ENCODE data around the gene ARHGAP28. TPM values are rescaled to one million over a fixed set of nuclear protein-coding genes. Genes with fewer than 3 reads are reported as not detected.

The ARHGAP28 gene
- total and polyA plus RNA-seq, 2 of the 13 experiments (the other 11 are each of a cell fraction or from before 2014, with no cell fraction given): not detected

GRCh38 chr18:6886797-6887330, 157.3 kb downstream of the ARHGAP28 start:
- no TSS peak for BruUV-seq (replicated peaks)

More at GRCh38 chr18:6886797-6887330, 157.3 kb downstream of the ARHGAP28 start:
- H3K4me2 ChIP-seq (ENCODE audit: low read depth, low read length): no peak overlapping the region
- in situ Hi-C loops (cut with HindIII; ENCODE audit: extremely low pct_ligation_motif_present, low pct_unique_long_range_greater_than_20kb) (loop anchor here (5.0 to 25.0 kb wide), 3 partner anchors 345 to 1275 kb away; partner anchors contain the start of gene TMEM200C), intact Hi-C loops (cut with micrococcal nuclease; ENCODE audit: unreplicated experiment) (loop anchor here (5.0 kb wide), 3 partner anchors 285 to 1285 kb away; no protein-coding TSS in a partner anchor)
- H3K4me3 ChIP-seq (replicated peaks in 1 of 3; ENCODE audit: insufficient read depth in 1 of 3, low read depth in 2 of 3, low read length in 3 of 3): no peak overlapping the region
- no peak overlapping the region for H3K9ac ChIP-seq (ENCODE audit: insufficient read depth, low read depth, low read length)
- H3K79me2 ChIP-seq (ENCODE audit: insufficient read depth, low read length): no peaks in the 10 kb centered on the region
- POLR2A ChIA-PET: no interaction called here
- no peak for DNase-seq (ENCODE audit: low spot score)
- no peak overlapping the region for H2AFZ ChIP-seq (ENCODE audit: low read length)
- no peak overlapping the region for H3K27ac ChIP-seq (ENCODE audit: extremely low read length, insufficient read depth, low read length)
- peaks cover 0 to 18% of the 10 kb centered on the region in 2 experiments; a peak in 3 of 5 replicates for H3K27me3 ChIP-seq (ENCODE audit: control insufficient read depth in 1 of 2, insufficient read depth in 2 of 2, low read length in 2 of 2)
- no peaks in the 10 kb centered on the region for H4K20me1 ChIP-seq (ENCODE audit: insufficient read depth, low read length)
- FAIRE-seq: no peak
- ATAC-seq: no peak
- no peaks in the 10 kb centered on the region for H3K36me3 ChIP-seq (replicated peaks in 1 of 2; ENCODE audit: control insufficient read depth in 1 of 2, insufficient read depth in 2 of 2, low read length in 2 of 2)
- TF ChIP-seq TEAD2 (CRISPR knock-in tag; IDR thresholded peaks at IDR 0.05): no peak
- no peak for TF ChIP-seq RFX3 (CRISPR knock-in tag; IDR thresholded peaks at IDR 0.05)
- TF ChIP-seq POGK (CRISPR knock-in tag; conservative IDR thresholded peaks at IDR 0.05): no peak
- TF ChIP-seq SRY (CRISPR knock-in tag; IDR thresholded peaks at IDR 0.05): no peak
- TF ChIP-seq ZNF781 (CRISPR knock-in tag; IDR thresholded peaks at IDR 0.05; ENCODE audit: borderline replicate concordance, not compliant biosample characterization): no peak
- TF ChIP-seq NR2F6 (IDR thresholded peaks at IDR 0.05): no peak
- TF ChIP-seq NR2F6 (CRISPR knock-in tag; IDR thresholded peaks at IDR 0.05): no peak
- no peak for TF ChIP-seq ZNF331 (CRISPR knock-in tag; IDR thresholded peaks at IDR 0.05)
- no peak for TF ChIP-seq BRCA1 (CRISPR knock-in tag; IDR thresholded peaks at IDR 0.05)
- TF ChIP-seq FOXJ3 (CRISPR knock-in tag; IDR thresholded peaks at IDR 0.05; ENCODE audit: borderline replicate concordance): no peak
- no peak for TF ChIP-seq KDM2A (CRISPR knock-in tag; IDR thresholded peaks at IDR 0.05; ENCODE audit: borderline replicate concordance, low read depth)
- H3K4me1 ChIP-seq (ENCODE audit: insufficient read depth, low read length): no peaks in the 10 kb centered on the region
- H3K9me3 ChIP-seq (ENCODE audit: low read length): no peaks in the 10 kb centered on the region
- 11% methylated on average over 4 of the region's 6 CpGs for WGBS (ENCODE audit: low lambda C conversion rate)
- CTCF ChIA-PET (ENCODE audit: low intra/inter-chr PET ratio, low total read pairs): interaction anchor here (1.1 to 1.6 kb wide), 2 partner anchors 343 to 346 kb away, joined by 5 to 19 read pairs; no protein-coding TSS in a partner anchor

Data from HepG2 (cell line).